ENCODE results near the gene SCFD2.
"Not testable (repeated sequence)": the region's sequence is repeated elsewhere in the genome, so short reads cannot be mapped to it uniquely, and the experiment has no call there.

Gene SCFD2

GRCh38 chr4:53309321-53310040 is 56.4 kb downstream of the SCFD2 start:
- no peak for TF ChIP-seq CTCF (IDR thresholded peaks at IDR 0.05; ENCODE audit: low read depth, low read length, missing control alignments)
- Histone ChIP-seq H3K27ac (no peak overlapping the region), H3K4me3 (ENCODE audit: low read depth, low read length) (no peak overlapping the region), H3K27me3 (replicated peaks) (no peaks in the 10 kb centered on the region), H3K36me3 (replicated peaks) (no peaks in the 10 kb centered on the region)
- in situ Hi-C loops (cut with HindIII; ENCODE audit: low pct_ligation_motif_present, low sequenced_read_pairs) = no loop called here
- DNase-seq = no peak

GRCh38 chr4:53307819-53308780 is 57.8 kb downstream of the SCFD2 start:
- Histone ChIP-seq H3K4me3 (ENCODE audit: low read depth, low read length) (no peak overlapping the region), H3K27ac (no peak overlapping the region), H3K36me3 (replicated peaks) (no peaks in the 10 kb centered on the region), H3K27me3 (replicated peaks) (no peaks in the 10 kb centered on the region)
- in situ Hi-C loops (cut with HindIII; ENCODE audit: low pct_ligation_motif_present, low sequenced_read_pairs) = no loop called here
- no peak for DNase-seq
- TF ChIP-seq CTCF (IDR thresholded peaks at IDR 0.05; ENCODE audit: low read depth, low read length, missing control alignments) = no peak

- DNase-seq = no peak
- TF ChIP-seq CTCF (IDR thresholded peaks at IDR 0.05; ENCODE audit: low read depth, low read length, missing control alignments) = no peak
- Histone ChIP-seq H3K27ac (no peak overlapping the region), H3K36me3 (replicated peaks) (no peaks in the 10 kb centered on the region), H3K4me3 (ENCODE audit: low read depth, low read length) (no peak overlapping the region), H3K27me3 (replicated peaks) (no peaks in the 10 kb centered on the region)
- in situ Hi-C loops (cut with HindIII; ENCODE audit: low pct_ligation_motif_present, low sequenced_read_pairs) = no loop called here
Measured at GRCh38 chr4:53307210-53307609, 58.7 kb downstream of the SCFD2 start.

- Histone ChIP-seq H3K27ac (no peak overlapping the region), H3K36me3 (replicated peaks) (no peaks in the 10 kb centered on the region), H3K4me3 (ENCODE audit: low read depth, low read length) (no peak overlapping the region), H3K27me3 (replicated peaks) (no peaks in the 10 kb centered on the region)
- TF ChIP-seq CTCF (IDR thresholded peaks at IDR 0.05; ENCODE audit: low read depth, low read length, missing control alignments) = no peak
- DNase-seq = no peak
- in situ Hi-C loops (cut with HindIII; ENCODE audit: low pct_ligation_motif_present, low sequenced_read_pairs) = no loop called here
Measured at GRCh38 chr4:53306729-53307128, 59.1 kb downstream of the SCFD2 start.

- H3K27me3 ChIP-seq (replicated peaks); in situ Hi-C loops (cut with HindIII; ENCODE audit: low pct_ligation_motif_present, low sequenced_read_pairs); H3K36me3 ChIP-seq (replicated peaks); H3K27ac ChIP-seq; DNase-seq; H3K4me3 ChIP-seq (ENCODE audit: low read depth, low read length): not testable (repeated sequence)
Measured at GRCh38 chr4:53292209-53292608, 73.7 kb downstream of the SCFD2 start.

GRCh38 chr4:53281438-53281837 is 84.4 kb downstream of the SCFD2 start:
- in situ Hi-C loops (cut with HindIII; ENCODE audit: low pct_ligation_motif_present, low sequenced_read_pairs) = no loop called here
- Histone ChIP-seq H3K4me3 (ENCODE audit: low read depth, low read length) (no peak overlapping the region), H3K27me3 (replicated peaks) (no peaks in the 10 kb centered on the region), H3K36me3 (replicated peaks) (no peaks in the 10 kb centered on the region), H3K27ac (no peak overlapping the region)
- DNase-seq = no peak
- no peak for TF ChIP-seq CTCF (IDR thresholded peaks at IDR 0.05; ENCODE audit: low read depth, low read length, missing control alignments)
